CD4-positive, alpha-beta T cell (primary cell): Measurements from ENCODE around the gene NTN1. TPM values are rescaled to one million over a fixed set of nuclear protein-coding genes. Genes with fewer than 3 reads are reported as not detected.

Experiments used
- ATAC-seq: fragments of 200-7000 bp; cut with Tn5 transposase; one replicate; pipeline ENCODE4 v1.10.0; 2022; ENCODE audit warnings: mild to moderate bottlenecking; ENCODE audit not compliant: poor library complexity
- CTCF ChIA-PET: fragments of 350-600 bp; sonication (Branson Sonifier 250); formaldehyde crosslinking; loops from one replicate; lab custom pipeline; 2021; ENCODE audit warnings: antibody characterized with exemption, inconsistent platforms; lab: Charles Lee
- POLR2A ChIA-PET: fragments of 350-600 bp; sonication (Branson Sonifier 250); formaldehyde crosslinking; loops from one replicate; lab custom pipeline; 2021; ENCODE audit warnings: antibody characterized with exemption, inconsistent platforms; lab: Charles Lee
- DNase-seq, 14 experiments: peaks; one replicate each; pipeline ENCODE4 v3.0.0-alpha.2; 2013 to 2020; ENCODE audit warnings: mixed read lengths in 2 of 14
- H3K27ac ChIP-seq, 2 donors: one replicate each; pipeline versions ENCODE4 v1.5.1 to v1.7.0; 2013; ENCODE audit warnings: low read length in 2 of 2, low read depth in 1 of 2, mild to moderate bottlenecking in 1 of 2
- H3K27me3 ChIP-seq, 2 experiments: 1 replicate in 1 of 2; 2 replicates in 1 of 2; pipeline versions ENCODE4 v1.6.1 to v1.7.0; 2013; ENCODE audit warnings: low read length in 2 of 2, control low read depth in 1 of 2, mild to moderate bottlenecking in 1 of 2, moderate library complexity in 1 of 2; ENCODE audit not compliant: insufficient read depth in 2 of 2, control insufficient read depth in 1 of 2
- H3K36me3 ChIP-seq: one replicate; pipeline ENCODE4 v1.6.1; 2013; ENCODE audit warnings: low read length, control low read depth; ENCODE audit not compliant: insufficient read depth
- H3K4me1 ChIP-seq: one replicate; pipeline ENCODE4 v1.6.1; 2013; ENCODE audit warnings: low read length, control low read depth; ENCODE audit not compliant: insufficient read depth
- H3K4me3 ChIP-seq: one replicate; pipeline ENCODE4 v1.5.1; 2013; ENCODE audit warnings: mild to moderate bottlenecking, low read length, moderate library complexity
- H3K9me3 ChIP-seq, 2 experiments: 1 replicate in 1 of 2; 2 replicates in 1 of 2; pipeline versions ENCODE4 v1.6.1 to v1.7.0; 2013; ENCODE audit warnings: low read length in 2 of 2, mild to moderate bottlenecking in 2 of 2, control low read depth in 1 of 2, moderate library complexity in 1 of 2; ENCODE audit not compliant: control insufficient read depth in 1 of 2, insufficient read depth in 1 of 2
- H3K27ac Mint-ChIP-seq: one replicate; pipeline ENCODE4 v1.8.0; 2020; ENCODE audit warnings: mixed read lengths
- H3K27me3 Mint-ChIP-seq: one replicate; pipeline ENCODE4 v1.8.0; 2021; ENCODE audit warnings: mixed read lengths
- H3K36me3 Mint-ChIP-seq: one replicate; pipeline ENCODE4 v1.8.0; 2021; ENCODE audit warnings: low read depth, mixed read lengths
- H3K4me1 Mint-ChIP-seq: one replicate; pipeline ENCODE4 v1.8.0; 2021; ENCODE audit warnings: low read depth, mixed read lengths
- H3K4me3 Mint-ChIP-seq: one replicate; pipeline ENCODE4 v1.8.0; 2020; ENCODE audit warnings: mild to moderate bottlenecking, mixed read lengths
- H3K9me3 Mint-ChIP-seq: one replicate; pipeline ENCODE4 v1.8.0; 2020; ENCODE audit warnings: mixed read lengths
- CTCF ChIP-seq: fragments of 200-600 bp; IDR thresholded peaks from one replicate; pipeline ENCODE4 v1.8.0; 2022; ENCODE audit warnings: antibody characterized with exemption, mild to moderate bottlenecking
- intact Hi-C, 2 experiments: fragments of 100-400 bp; cut with DNase I in 1 of 2; cut with micrococcal nuclease in 1 of 2; formaldehyde crosslinking; loops; one replicate each; pipeline versions ENCODE4 v1.15.1 to v1.9.0; 2023 to 2025; cut with DNase I, micrococcal nuclease
- total RNA-seq, 174 experiments: library from RNA in 2 of 174; stranded (reverse) in 2 of 174; gene quantifications; one replicate each; pipeline ENCODE4 v1.2.3 and lab custom pipeline; 2021 to 2026

NTN1 gene
- total RNA-seq, 2 experiments from 2014 or later, result 0.08 to 0.14 TPM

- no peak overlapping the region for H3K27ac ChIP-seq
- Mint-ChIP-seq H3K9me3 (no peaks in the 10 kb centered on the region), H3K36me3 (no peaks in the 10 kb centered on the region), H3K27me3 (peaks cover 3% of the 10 kb centered on the region), H3K4me1 (peaks cover 5% of the 10 kb centered on the region), H3K27ac (no peak overlapping the region), H3K4me3 (no peak overlapping the region)
- ChIA-PET CTCF (interaction anchor here (1.0 kb wide), 1 partner anchor 28 kb away, joined by 3 read pairs; no protein-coding TSS in a partner anchor), POLR2A (no interaction called here)
- TF ChIP-seq CTCF, result peak; percentile 79
- DNase-seq (peak; percentile 48 to 82 (median 54)), ATAC-seq (peak; percentile 89)
- peaks cover 5% of the 10 kb centered on the region for H3K4me1 ChIP-seq
- no peak overlapping the region for H3K4me3 ChIP-seq
- intact Hi-C loops, result loop anchor here in 1 of 2 experiments (10.0 kb wide), 2 partner anchors 207 to 237 kb away; partner anchors contain the start of gene SPDYE4
- peaks cover 0 to 8% of the 10 kb centered on the region in 2 experiments for H3K9me3 ChIP-seq
- no peaks in the 10 kb centered on the region for H3K27me3 ChIP-seq
- H3K36me3 ChIP-seq, result no peaks in the 10 kb centered on the region
These were observed 29.6 kb upstream of the NTN1 start for GRCh38 chr17:8991514-8992285.

- Mint-ChIP-seq H3K27me3 (peaks cover 14% of the 10 kb centered on the region), H3K9me3 (no peaks in the 10 kb centered on the region), H3K4me1 (peaks cover 8% of the 10 kb centered on the region), H3K4me3 (no peak overlapping the region), H3K36me3 (no peaks in the 10 kb centered on the region), H3K27ac (no peak overlapping the region)
- ChIA-PET CTCF (no interaction called here), POLR2A (no interaction called here)
- DNase-seq (peak in 13 of 14 experiments; percentile 37 to 61 (median 51)), ATAC-seq (no peak)
- Histone ChIP-seq H3K4me3 (no peak overlapping the region), H3K36me3 (no peaks in the 10 kb centered on the region), H3K27ac (no peak overlapping the region), H3K9me3 (peaks cover 0 to 8% of the 10 kb centered on the region in 2 experiments), H3K27me3 (no peaks in the 10 kb centered on the region), H3K4me1 (peaks cover 10% of the 10 kb centered on the region)
- no peak for TF ChIP-seq CTCF
- intact Hi-C loops, result loop anchor here (2.0 to 10.0 kb wide), 3 partner anchors 100 to 240 kb away; partner anchors contain the start of gene SPDYE4 (in 1 of the 2)
These were observed 27.0 kb upstream of the NTN1 start for GRCh38 chr17:8994319-8994718.

GRCh38 chr17:8995711-8996110 is 25.6 kb upstream of the NTN1 start:
- Histone ChIP-seq H3K4me1 (peaks cover 10% of the 10 kb centered on the region), H3K27ac (no peak overlapping the region), H3K36me3 (no peaks in the 10 kb centered on the region), H3K4me3 (no peak overlapping the region), H3K27me3 (no peaks in the 10 kb centered on the region), H3K9me3 (peaks cover 0 to 8% of the 10 kb centered on the region in 2 experiments)
- peaks cover 8% of the 10 kb centered on the region for H3K4me1 Mint-ChIP-seq
- no peaks in the 10 kb centered on the region for H3K36me3 Mint-ChIP-seq
- no peak for TF ChIP-seq CTCF
- DNase-seq, result no peak
- peaks cover 23% of the 10 kb centered on the region for H3K27me3 Mint-ChIP-seq
- H3K4me3 Mint-ChIP-seq, result no peak overlapping the region
- intact Hi-C loops, result loop anchor here (2.0 to 10.0 kb wide), 7 partner anchors 101 to 933 kb away; partner anchors contain the start of gene SPDYE4 (in 1 of the 2)
- H3K27ac Mint-ChIP-seq, result no peak overlapping the region
- POLR2A ChIA-PET, result no interaction called here
- H3K9me3 Mint-ChIP-seq, result no peaks in the 10 kb centered on the region
- ATAC-seq, result no peak
- CTCF ChIA-PET, result interaction anchor here (1.1 kb wide), 1 partner anchor 10 kb away, joined by 3 read pairs; no protein-coding TSS in a partner anchor
